SJCRH30 (cell line): ENCODE data around the gene VIPR2. TPM values are rescaled to one million over a fixed set of nuclear protein-coding genes. Genes with fewer than 3 reads are reported as not detected.
"Not testable (repeated sequence)": the region's sequence is repeated elsewhere in the genome, so short reads cannot be mapped to it uniquely, and the experiment has no call there.

Experiments used
- DNase-seq, 2 experiments: peaks; one replicate each; pipeline ENCODE4 v3.0.0-alpha.2; 2015 to 2020
- H3K27ac ChIP-seq: fragments of 250-450 bp; sonication (Bioruptor Pico); 2 replicates; pipeline ENCODE4 v1.5.1; 2020; ENCODE audit warnings: mild to moderate bottlenecking, moderate library complexity
- H3K27me3 ChIP-seq: fragments of 250-450 bp; sonication (Bioruptor Pico); 2 replicates; pipeline ENCODE4 v1.5.1; 2020; ENCODE audit warnings: mild to moderate bottlenecking, moderate library complexity
- H3K36me3 ChIP-seq: fragments of 250-450 bp; sonication (Bioruptor Pico); 2 replicates; pipeline ENCODE4 v1.5.1; 2020; ENCODE audit warnings: mild to moderate bottlenecking, moderate library complexity
- H3K4me1 ChIP-seq: fragments of 250-450 bp; sonication (Bioruptor Pico); 2 replicates; pipeline ENCODE4 v1.5.1; 2020; ENCODE audit warnings: mild to moderate bottlenecking, moderate library complexity
- H3K4me3 ChIP-seq: fragments of 250-450 bp; sonication (Bioruptor Pico); 2 replicates; pipeline ENCODE4 v1.5.1; 2020; ENCODE audit warnings: mild to moderate bottlenecking, moderate library complexity
- H3K9me3 ChIP-seq: fragments of 250-450 bp; sonication (Bioruptor Pico); replicated peaks from 2 replicates; pipeline ENCODE4 v1.5.1; 2020; ENCODE audit warnings: mild to moderate bottlenecking, moderate library complexity
- total RNA-seq: library from RNA; depleted of rRNA; stranded (reverse); fragments of >200 nt; shearing (Covaris generic); gene quantifications from 2 replicates; pipeline ENCODE4 v1.2.3, GENCODE V29; 2014

VIPR2 gene
- total RNA-seq, 1 experiment from 2014 or later, result 10.2 TPM

DNA sequence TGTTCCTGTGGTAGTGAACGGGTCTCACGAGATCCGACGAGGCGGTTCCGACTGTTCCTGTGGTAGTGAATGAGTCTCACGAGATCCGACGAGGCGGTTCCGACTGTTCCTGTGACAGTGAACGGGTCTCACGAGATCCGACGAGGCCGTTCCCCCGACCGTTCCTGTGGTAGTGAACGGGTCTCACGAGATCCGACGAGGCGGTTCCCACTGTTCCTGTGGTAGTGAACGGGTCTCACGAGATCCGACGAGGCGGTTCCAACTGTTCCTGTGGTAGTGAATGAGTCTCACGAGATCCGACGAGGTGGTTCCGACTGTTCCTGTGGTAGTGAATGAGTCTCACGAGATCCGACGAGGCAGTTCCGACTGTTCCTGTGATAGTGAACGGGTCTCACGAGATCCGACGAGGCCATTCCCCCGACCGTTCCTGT, 43.0 kb downstream of the VIPR2 start:
- peaks cover 11% of the 10 kb centered on the region for H3K4me1 ChIP-seq
- not testable (repeated sequence) for H3K27ac ChIP-seq, H3K9me3 ChIP-seq, H3K36me3 ChIP-seq, H3K27me3 ChIP-seq, H3K4me3 ChIP-seq
- peak in 1 of 2 experiments; percentile 1 for DNase-seq

DNA sequence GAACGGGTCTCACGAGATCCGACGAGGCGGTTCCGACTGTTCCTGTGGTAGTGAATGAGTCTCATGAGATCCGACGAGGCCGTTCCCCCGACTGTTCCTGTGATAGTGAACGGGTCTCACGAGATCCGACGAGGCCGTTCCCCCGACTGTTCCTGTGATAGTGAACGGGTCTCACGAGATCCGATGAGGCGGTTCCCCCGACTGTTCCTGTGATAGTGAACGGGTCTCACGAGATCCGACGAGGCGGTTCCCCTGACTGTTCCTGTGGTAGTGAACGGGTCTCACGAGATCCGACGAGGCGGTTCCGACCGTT, 43.6 kb downstream of the VIPR2 start:
- H3K4me1 ChIP-seq, H3K27me3 ChIP-seq, H3K36me3 ChIP-seq, H3K27ac ChIP-seq, H3K4me3 ChIP-seq, H3K9me3 ChIP-seq: not testable (repeated sequence)
- peak in 1 of 2 experiments; percentile 0 for DNase-seq

DNA sequence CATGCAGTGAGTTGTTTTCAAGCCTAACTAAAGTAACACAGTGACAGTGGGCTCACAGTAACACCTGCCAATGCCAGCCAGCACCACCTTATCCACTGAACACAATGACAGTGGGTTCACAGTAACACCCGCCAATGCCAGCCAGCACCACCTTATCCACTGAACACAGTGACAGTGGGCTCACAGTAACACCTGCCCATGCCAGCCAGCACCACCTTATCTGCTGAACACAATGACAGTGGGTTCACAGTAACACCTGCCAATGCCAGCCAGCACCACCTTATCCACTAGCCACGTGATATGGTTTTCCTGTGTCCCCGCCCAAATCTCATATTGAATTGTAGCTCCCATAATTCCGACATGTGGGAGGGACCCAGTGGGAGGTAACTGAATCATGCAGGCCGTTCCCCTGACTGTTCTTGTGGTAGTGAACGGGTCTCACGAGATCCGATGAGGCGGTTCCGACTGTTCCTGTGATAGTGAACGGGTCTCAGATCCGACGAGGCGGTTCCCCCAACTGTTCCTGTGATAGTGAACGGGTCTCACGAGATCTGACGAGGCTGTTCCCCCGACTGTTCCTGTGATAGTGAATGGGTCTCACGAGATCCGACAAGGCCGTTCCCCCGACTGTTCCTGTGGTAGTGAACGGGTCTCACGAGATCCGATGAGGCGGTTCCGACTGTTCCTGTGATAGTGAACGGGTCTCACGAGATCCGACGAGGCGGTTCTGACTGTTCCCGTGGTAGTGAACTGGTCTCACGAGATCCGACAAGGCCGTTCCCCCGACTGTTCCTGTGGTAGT, 44.2 kb downstream of the VIPR2 start:
- H3K27me3 ChIP-seq, H3K36me3 ChIP-seq, H3K4me3 ChIP-seq, H3K9me3 ChIP-seq, H3K27ac ChIP-seq, H3K4me1 ChIP-seq: not testable (repeated sequence)
- DNase-seq, result peak in 1 of 2 experiments; percentile 1

- no peak for DNase-seq
- Histone ChIP-seq H3K9me3 (no peaks in the 10 kb centered on the region), H3K27ac (no peak overlapping the region), H3K4me3 (no peak overlapping the region), H3K36me3 (no peaks in the 10 kb centered on the region; the same call in 1 of the 2 replicates), H3K4me1 (no peaks in the 10 kb centered on the region), H3K27me3 (no peaks in the 10 kb centered on the region)
These were observed 44.9 kb downstream of the VIPR2 start for GRCh38 chr7:159099711-159100231.

- H3K4me1 ChIP-seq, result no peaks in the 10 kb centered on the region
These were observed 45.6 kb downstream of the VIPR2 start for GRCh38 chr7:159098811-159099655.

GRCh38 chr7:159098424-159098786, 46.3 kb downstream of the VIPR2 start:
- no peak for DNase-seq
- no peaks in the 10 kb centered on the region for H3K27me3 ChIP-seq
- H3K4me3 ChIP-seq, result no peak overlapping the region
- no peaks in the 10 kb centered on the region; the same call in 1 of the 2 replicates for H3K36me3 ChIP-seq
- H3K27ac ChIP-seq, result no peak overlapping the region
- no peaks in the 10 kb centered on the region for H3K9me3 ChIP-seq
- no peaks in the 10 kb centered on the region for H3K4me1 ChIP-seq

More at GRCh38 chr7:159098811-159099655, 45.6 kb downstream of the VIPR2 start:
- Histone ChIP-seq H3K4me3 (no peak overlapping the region), H3K27ac (no peak overlapping the region), H3K27me3 (no peaks in the 10 kb centered on the region), H3K36me3 (no peaks in the 10 kb centered on the region; the same call in 1 of the 2 replicates), H3K9me3 (no peaks in the 10 kb centered on the region)
- DNase-seq, result peak in 1 of 2 experiments; percentile 0

- peak in 1 of 2 experiments; percentile 3 for DNase-seq
- no peak overlapping the region for H3K27ac ChIP-seq
- H3K9me3 ChIP-seq, result no peaks in the 10 kb centered on the region
- H3K27me3 ChIP-seq, result no peaks in the 10 kb centered on the region
- H3K36me3 ChIP-seq, result no peaks in the 10 kb centered on the region; the same call in 1 of the 2 replicates
- H3K4me3 ChIP-seq, result no peak overlapping the region
- no peaks in the 10 kb centered on the region for H3K4me1 ChIP-seq
These were observed 46.8 kb downstream of the VIPR2 start for GRCh38 chr7:159097661-159098423.

- Histone ChIP-seq H3K36me3 (no peaks in the 10 kb centered on the region), H3K27me3 (no peaks in the 10 kb centered on the region), H3K4me3 (no peak overlapping the region), H3K27ac (no peak overlapping the region), H3K4me1 (peaks cover 3% of the 10 kb centered on the region; the same call in 1 of the 2 replicates), H3K9me3 (no peaks in the 10 kb centered on the region)
- DNase-seq, result no peak
These were observed 47.7 kb downstream of the VIPR2 start for GRCh38 chr7:159096736-159097581.

DNA sequence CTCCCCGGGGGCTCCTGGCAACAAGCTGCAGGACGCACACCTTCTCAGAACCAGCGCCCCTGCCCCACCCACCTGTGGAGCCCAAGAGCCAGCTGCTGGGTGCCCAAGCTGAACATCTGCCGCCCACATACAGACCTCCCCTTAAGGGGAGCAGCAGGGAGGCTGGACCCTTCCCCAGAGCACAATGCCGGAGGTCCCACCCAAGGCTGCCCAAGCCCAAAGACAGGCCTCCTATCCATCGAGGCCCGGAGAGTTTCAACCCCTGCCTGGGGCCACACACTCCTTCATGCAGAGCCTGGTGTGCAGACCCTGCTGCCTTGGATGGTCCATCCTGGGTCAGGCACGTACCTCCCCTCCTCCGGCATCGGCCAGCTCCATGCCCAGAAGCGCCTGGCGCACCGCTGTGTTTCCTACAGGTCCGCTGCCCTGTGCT, 48.7 kb downstream of the VIPR2 start:
- DNase-seq, result no peak
- peaks cover 13% of the 10 kb centered on the region; the same call in 1 of the 2 replicates for H3K4me1 ChIP-seq
- H3K27me3 ChIP-seq, result no peaks in the 10 kb centered on the region
- H3K36me3 ChIP-seq, result no peaks in the 10 kb centered on the region
- H3K9me3 ChIP-seq, result no peaks in the 10 kb centered on the region
- H3K27ac ChIP-seq, result no peak overlapping the region
- H3K4me3 ChIP-seq, result no peak overlapping the region

DNA sequence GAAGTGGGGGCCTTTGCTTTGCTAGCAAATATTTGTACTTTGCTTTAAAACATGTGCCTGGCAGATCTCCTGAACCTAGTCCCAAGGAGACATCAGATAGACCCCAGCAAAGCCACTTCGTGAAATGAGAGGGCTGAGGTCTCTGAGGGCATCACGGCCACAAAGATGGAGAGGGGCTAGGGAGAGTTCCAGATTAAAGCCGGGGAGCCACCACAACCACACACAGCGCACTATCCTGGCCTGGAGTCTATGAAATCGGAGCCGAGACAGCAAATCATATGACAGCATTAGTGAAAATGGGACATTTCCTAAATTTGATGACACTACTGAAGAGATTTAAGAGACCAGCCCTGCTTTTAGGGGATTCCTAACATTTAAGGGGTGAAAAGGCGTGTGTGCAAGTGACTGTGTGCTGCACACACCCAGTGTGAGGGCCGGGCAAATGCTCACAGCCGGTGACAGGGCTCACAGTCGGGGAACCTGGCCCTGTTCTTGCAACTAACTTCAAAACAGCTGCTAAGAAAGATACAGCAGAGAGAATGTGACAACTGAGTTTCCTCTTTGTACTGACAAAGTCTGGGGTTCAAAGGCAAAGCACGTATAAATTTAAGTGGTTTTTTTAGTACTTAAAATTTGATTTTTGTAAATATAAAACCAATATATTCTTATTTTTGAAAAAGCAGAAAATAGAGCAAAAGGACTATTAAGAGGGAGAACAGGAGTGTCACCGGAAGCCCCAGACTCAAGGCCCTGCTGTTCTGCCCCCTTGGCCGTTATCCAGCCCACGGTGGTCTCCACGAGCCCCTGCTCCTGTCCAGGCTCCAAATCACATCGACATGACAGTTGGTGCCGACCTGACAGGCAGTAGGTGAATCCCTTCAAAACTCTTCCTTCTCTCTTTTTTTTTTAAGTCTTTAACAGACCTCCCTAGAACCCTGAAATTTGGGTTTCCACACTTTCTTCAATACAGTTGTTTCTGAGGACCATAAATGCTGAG, 49.5 kb downstream of the VIPR2 start:
- Histone ChIP-seq H3K9me3 (no peaks in the 10 kb centered on the region), H3K4me1 (peaks cover 14% of the 10 kb centered on the region; the same call in 1 of the 2 replicates), H3K36me3 (no peaks in the 10 kb centered on the region), H3K27me3 (no peaks in the 10 kb centered on the region), H3K4me3 (no peak overlapping the region), H3K27ac (no peak overlapping the region)
- DNase-seq, result no peak

DNA sequence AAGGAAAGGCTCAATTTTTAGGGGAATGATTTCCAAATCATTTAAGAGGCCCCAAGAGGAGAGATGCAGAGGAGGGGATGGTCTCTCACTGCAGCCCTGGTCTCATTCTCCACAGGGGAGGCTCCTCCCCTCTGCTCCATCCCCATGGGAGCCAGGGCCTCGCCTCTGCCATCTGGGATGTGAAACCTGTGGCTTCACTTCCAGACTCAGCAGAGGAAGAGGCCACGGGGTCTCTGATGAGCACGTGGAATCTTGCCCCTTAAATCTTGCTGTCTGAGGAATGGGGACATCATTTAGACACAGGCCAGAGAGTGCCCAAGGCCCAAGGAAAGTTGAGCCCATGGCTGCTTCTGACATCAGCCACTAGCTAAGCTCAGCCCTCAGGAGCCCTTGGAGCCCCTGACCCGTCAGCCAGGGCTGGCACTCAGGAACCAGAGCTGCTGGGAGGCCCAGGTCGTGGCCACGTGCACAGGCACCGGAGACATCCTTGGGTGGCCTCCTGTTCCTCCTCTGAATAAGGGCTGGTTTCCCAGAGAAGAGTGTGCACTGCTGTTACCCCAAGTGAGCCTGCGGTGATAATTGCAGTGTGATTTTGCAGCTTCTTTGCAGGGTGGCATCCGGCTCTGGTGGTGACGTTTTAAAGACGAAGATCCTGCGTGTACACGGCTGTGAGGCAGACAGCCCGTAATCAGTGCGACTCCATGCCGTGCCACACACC, 50.5 kb downstream of the VIPR2 start:
- no peak overlapping the region for H3K27ac ChIP-seq
- DNase-seq, result no peak
- no peak overlapping the region for H3K4me3 ChIP-seq
- no peaks in the 10 kb centered on the region for H3K27me3 ChIP-seq
- H3K9me3 ChIP-seq, result no peaks in the 10 kb centered on the region
- H3K4me1 ChIP-seq, result peaks cover 18% of the 10 kb centered on the region; the same call in 1 of the 2 replicates
- no peaks in the 10 kb centered on the region for H3K36me3 ChIP-seq

- Histone ChIP-seq H3K4me1 (peaks cover 18% of the 10 kb centered on the region; the same call in 1 of the 2 replicates), H3K9me3 (no peaks in the 10 kb centered on the region), H3K27me3 (no peaks in the 10 kb centered on the region), H3K36me3 (no peaks in the 10 kb centered on the region), H3K27ac (no peak overlapping the region), H3K4me3 (no peak overlapping the region)
- no peak for DNase-seq
These were observed 51.2 kb downstream of the VIPR2 start for GRCh38 chr7:159093351-159093971.
